Thyroid gland (tissue), 4 donors: ENCODE measurements around the gene ZSCAN22.

ENCODE experiments used
- CTCF ChIP-seq, 6 experiments: fragments of 200-600 bp in 3 of 6; fragments of 450-650 bp in 3 of 6; sonication (generic) in 3 of 6; IDR thresholded peaks; one replicate each; pipeline ENCODE4 v1.5.1; 2016 to 2019; ENCODE audit warnings: antibody characterized with exemption in 6 of 6, mild to moderate bottlenecking in 2 of 6, inconsistent platforms in 1 of 6, moderate library complexity in 1 of 6
- POLR2A ChIP-seq, 2 donors: fragments of 450-650 bp; IDR thresholded peaks; one replicate each; pipeline ENCODE4 v1.6.1; 2017; ENCODE audit warnings: antibody characterized with exemption in 2 of 2, mild to moderate bottlenecking in 2 of 2, moderate library complexity in 1 of 2

GRCh38 chr19:58351990-58352755 is 25.4 kb downstream of the ZSCAN22 start:
- TF ChIP-seq POLR2A (IDR thresholded peaks at IDR 0.05) (no peak), CTCF (IDR thresholded peaks at IDR 0.05) (no peak)
